ENCODE results near the gene EEA1.

GRCh38 chr12:92952394-92952793, 23.3 kb upstream of the EEA1 start:
- no peak for TF ChIP-seq ZSCAN18 (tag by site-specific recombination; IDR thresholded peaks at IDR 0.05)
- no peak for TF ChIP-seq CTCF (tag by site-specific recombination; IDR thresholded peaks at IDR 0.05)
- TF ChIP-seq ZNF24 (tag by site-specific recombination; IDR thresholded peaks at IDR 0.05): no peak
- TF ChIP-seq YY1 (tag by site-specific recombination; IDR thresholded peaks at IDR 0.05): no peak
- TF ChIP-seq ZNF10 (tag by site-specific recombination; IDR thresholded peaks at IDR 0.05): no peak
- TF ChIP-seq ZNF677 (tag by site-specific recombination; IDR thresholded peaks at IDR 0.05): no peak
- no peak for TF ChIP-seq MYNN (tag by site-specific recombination; IDR thresholded peaks at IDR 0.05; ENCODE audit: borderline replicate concordance)

Measured in HEK293 (cell line).